ENCODE results near the gene RUNDC1.
"Not testable (repeated sequence)": the region's sequence is repeated elsewhere in the genome, so short reads cannot be mapped to it uniquely, and the experiment has no call there.

The RUNDC1 gene

DNA sequence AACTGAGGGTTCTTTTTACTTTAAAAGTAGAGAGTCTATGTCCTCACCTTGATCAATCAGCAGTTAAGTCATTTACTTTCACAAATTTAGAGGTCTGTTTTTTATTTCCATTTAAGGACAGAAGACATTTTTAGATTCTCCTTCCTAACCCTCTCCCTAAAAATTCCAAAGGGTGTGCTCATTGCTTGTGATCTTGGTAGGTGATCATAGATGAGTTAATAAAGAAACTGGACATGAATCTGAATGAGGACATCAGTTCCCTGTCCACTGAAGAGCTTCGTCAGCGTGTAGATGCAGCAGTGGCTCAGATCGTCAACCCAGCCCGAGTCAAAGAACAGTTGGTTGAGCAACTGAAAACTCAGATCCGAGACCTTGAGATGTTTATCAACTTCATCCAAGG lies 8.8 kb downstream of the RUNDC1 start:
- H2AFZ ChIP-seq (ENCODE audit: low read depth) = no peak overlapping the region
- peaks cover 6% of the 10 kb centered on the region; the same call in 1 of the 2 replicates for H3K36me3 ChIP-seq (ENCODE audit: insufficient read depth)
- peaks cover 25% of the 10 kb centered on the region for H3K4me1 ChIP-seq (ENCODE audit: low read depth, poor library complexity, severe bottlenecking)
- H3K4me2 ChIP-seq = no peak overlapping the region
- H3K27me3 ChIP-seq (ENCODE audit: insufficient read depth, low read depth) = no peaks in the 10 kb centered on the region
- no peak overlapping the region for H3K4me3 ChIP-seq (IDR thresholded peaks at IDR 0.05; ENCODE audit: insufficient read depth, low read depth, low read length)
- H4K20me1 ChIP-seq (ENCODE audit: insufficient read depth) = no peaks in the 10 kb centered on the region
- H3K9ac ChIP-seq = no peak overlapping the region
- H3K79me2 ChIP-seq (ENCODE audit: insufficient read depth, low read depth) = peaks cover 7% of the 10 kb centered on the region; the same call in 1 of the 2 replicates
- no peak overlapping the region for H3K27ac ChIP-seq
- no peak for TF ChIP-seq CTCF (conservative IDR thresholded peaks at IDR 0.05; ENCODE audit: low read depth, low read length)

- peaks cover 20% of the 10 kb centered on the region for H3K4me1 ChIP-seq (ENCODE audit: low read depth, poor library complexity, severe bottlenecking)
These were observed 9.6 kb downstream of the RUNDC1 start for GRCh38 chr17:42989726-42990652.

DNA sequence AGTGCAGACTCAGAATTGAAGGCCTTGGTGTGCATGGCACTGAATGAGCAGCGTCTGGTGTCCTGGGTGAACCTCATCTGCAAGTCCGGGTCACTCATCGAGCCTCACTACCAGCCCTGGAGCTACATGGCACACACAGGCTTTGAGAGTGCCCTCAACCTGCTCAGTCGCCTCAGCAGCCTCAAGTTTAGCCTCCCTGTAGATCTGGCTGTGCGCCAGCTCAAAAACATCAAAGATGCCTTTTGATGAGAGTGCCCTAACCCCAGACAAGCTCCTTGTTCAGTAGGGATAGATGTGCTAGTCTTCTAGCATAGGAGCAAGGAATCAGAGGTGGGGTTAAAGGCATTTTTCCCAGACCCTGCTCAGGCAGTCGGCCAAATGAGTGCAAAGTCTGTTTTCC lies 11.1 kb downstream of the RUNDC1 start:
- peaks cover 6% of the 10 kb centered on the region; the same call in 1 of the 2 replicates for H3K36me3 ChIP-seq (ENCODE audit: insufficient read depth)
- no peak for TF ChIP-seq CTCF (conservative IDR thresholded peaks at IDR 0.05; ENCODE audit: low read depth, low read length)

More at GRCh38 chr17:42989726-42990652, 9.6 kb downstream of the RUNDC1 start:
- no peak overlapping the region for H3K9ac ChIP-seq
- no peak for TF ChIP-seq CTCF (conservative IDR thresholded peaks at IDR 0.05; ENCODE audit: low read depth, low read length)
- peaks cover 5% of the 10 kb centered on the region; the same call in 1 of the 2 replicates for H3K79me2 ChIP-seq (ENCODE audit: insufficient read depth, low read depth)
- no peaks in the 10 kb centered on the region for H4K20me1 ChIP-seq (ENCODE audit: insufficient read depth)
- H2AFZ ChIP-seq (ENCODE audit: low read depth) = no peak overlapping the region
- H3K4me2 ChIP-seq = no peak overlapping the region
- H3K27ac ChIP-seq = no peak overlapping the region
- H3K36me3 ChIP-seq (ENCODE audit: insufficient read depth) = peaks cover 6% of the 10 kb centered on the region; the same call in 1 of the 2 replicates
- H3K4me3 ChIP-seq (IDR thresholded peaks at IDR 0.05; ENCODE audit: insufficient read depth, low read depth, low read length) = no peak overlapping the region
- H3K27me3 ChIP-seq (ENCODE audit: insufficient read depth, low read depth) = no peaks in the 10 kb centered on the region

DNA sequence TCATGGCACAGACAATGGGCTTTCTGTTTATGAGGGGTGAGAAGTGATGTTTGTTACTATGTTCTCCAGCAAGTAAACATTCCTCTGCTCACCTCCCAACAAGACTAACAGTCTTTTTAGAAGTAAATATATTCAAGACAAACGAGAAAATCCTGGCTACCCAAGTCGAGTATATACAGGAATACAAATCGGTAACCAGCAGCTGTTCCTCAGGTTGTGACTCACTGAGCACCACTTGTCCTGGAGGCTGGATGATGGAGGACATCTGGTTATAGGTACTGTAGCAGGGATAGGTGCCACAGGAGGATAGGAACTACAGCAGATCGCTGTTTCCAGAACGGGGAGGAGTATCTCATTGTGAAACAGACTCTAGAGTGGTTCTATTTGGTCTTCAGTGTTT lies 12.5 kb downstream of the RUNDC1 start:
- H2AFZ ChIP-seq (ENCODE audit: low read depth) = no peak overlapping the region
- no peaks in the 10 kb centered on the region for H4K20me1 ChIP-seq (ENCODE audit: insufficient read depth)
- H3K36me3 ChIP-seq (ENCODE audit: insufficient read depth) = 0 out of 2 replicates have a peak, but pooled peaks cover 6% of the 10 kb centered on the region
- H3K27ac ChIP-seq = no peak overlapping the region
- no peak overlapping the region for H3K4me3 ChIP-seq (IDR thresholded peaks at IDR 0.05; ENCODE audit: insufficient read depth, low read depth, low read length)
- no peaks in the 10 kb centered on the region for H3K27me3 ChIP-seq (ENCODE audit: insufficient read depth, low read depth)
- peaks cover 14% of the 10 kb centered on the region for H3K4me1 ChIP-seq (ENCODE audit: low read depth, poor library complexity, severe bottlenecking)
- TF ChIP-seq CTCF (conservative IDR thresholded peaks at IDR 0.05; ENCODE audit: low read depth, low read length) = no peak
- no peaks in the 10 kb centered on the region for H3K79me2 ChIP-seq (ENCODE audit: insufficient read depth, low read depth)
- no peak overlapping the region for H3K4me2 ChIP-seq
- H3K9ac ChIP-seq = no peak overlapping the region

More for the DNA sequence above, 11.1 kb downstream of the RUNDC1 start:
- H3K79me2 ChIP-seq (ENCODE audit: insufficient read depth, low read depth) = no peaks in the 10 kb centered on the region
- no peak overlapping the region for H3K4me2 ChIP-seq
- no peak overlapping the region for H3K27ac ChIP-seq
- no peak overlapping the region for H3K4me3 ChIP-seq (IDR thresholded peaks at IDR 0.05; ENCODE audit: insufficient read depth, low read depth, low read length)
- no peak overlapping the region for H3K9ac ChIP-seq
- peaks cover 7% of the 10 kb centered on the region for H3K4me1 ChIP-seq (ENCODE audit: low read depth, poor library complexity, severe bottlenecking)
- no peaks in the 10 kb centered on the region for H4K20me1 ChIP-seq (ENCODE audit: insufficient read depth)
- no peak overlapping the region for H2AFZ ChIP-seq (ENCODE audit: low read depth)
- H3K27me3 ChIP-seq (ENCODE audit: insufficient read depth, low read depth) = no peaks in the 10 kb centered on the region

- H3K9ac ChIP-seq; H3K27me3 ChIP-seq (ENCODE audit: insufficient read depth, low read depth); H3K27ac ChIP-seq; H3K4me3 ChIP-seq (IDR thresholded peaks at IDR 0.05; ENCODE audit: insufficient read depth, low read depth, low read length); H4K20me1 ChIP-seq (ENCODE audit: insufficient read depth); H3K36me3 ChIP-seq (ENCODE audit: insufficient read depth); H3K79me2 ChIP-seq (ENCODE audit: insufficient read depth, low read depth); H3K4me2 ChIP-seq; H2AFZ ChIP-seq (ENCODE audit: low read depth): not testable (repeated sequence)
- H3K4me1 ChIP-seq (ENCODE audit: low read depth, poor library complexity, severe bottlenecking) = peaks cover 14% of the 10 kb centered on the region
These were observed 13.5 kb downstream of the RUNDC1 start for GRCh38 chr17:42993913-42994312.
